Adipocyte (in vitro differentiated cells): ENCODE results near the gene ACCS.

ENCODE experiments used
- DNase-seq: peaks from one replicate; pipeline ENCODE4 v3.0.0-alpha.2; 2015; ENCODE audit warnings: low read depth
- H3K27me3 ChIP-seq: replicated peaks from 2 replicates; pipeline ENCODE4 v1.7.0; 2013; ENCODE audit warnings: mild to moderate bottlenecking, low read length, moderate library complexity; ENCODE audit not compliant: control insufficient read depth, insufficient read depth
- H3K36me3 ChIP-seq: 2 replicates; pipeline ENCODE4 v1.7.0; 2013; ENCODE audit warnings: low read length, mild to moderate bottlenecking, moderate library complexity; ENCODE audit not compliant: control insufficient read depth, insufficient read depth, severe bottlenecking
- H3K4me1 ChIP-seq: 2 replicates; pipeline ENCODE4 v1.7.0; 2013; ENCODE audit warnings: mild to moderate bottlenecking, low read length, moderate library complexity; ENCODE audit not compliant: control insufficient read depth, insufficient read depth
- H3K4me3 ChIP-seq: 2 replicates; pipeline ENCODE4 v1.7.0; 2013; ENCODE audit warnings: mild to moderate bottlenecking, low read length, moderate library complexity
- H3K9ac ChIP-seq: 2 replicates; pipeline ENCODE4 v1.7.0; 2013; ENCODE audit warnings: mild to moderate bottlenecking, low read length, moderate library complexity
- H3K9me3 ChIP-seq: 2 replicates; pipeline ENCODE4 v1.7.0; 2013; ENCODE audit warnings: mild to moderate bottlenecking, low read length, moderate library complexity; ENCODE audit not compliant: control insufficient read depth

Gene ACCS

DNA sequence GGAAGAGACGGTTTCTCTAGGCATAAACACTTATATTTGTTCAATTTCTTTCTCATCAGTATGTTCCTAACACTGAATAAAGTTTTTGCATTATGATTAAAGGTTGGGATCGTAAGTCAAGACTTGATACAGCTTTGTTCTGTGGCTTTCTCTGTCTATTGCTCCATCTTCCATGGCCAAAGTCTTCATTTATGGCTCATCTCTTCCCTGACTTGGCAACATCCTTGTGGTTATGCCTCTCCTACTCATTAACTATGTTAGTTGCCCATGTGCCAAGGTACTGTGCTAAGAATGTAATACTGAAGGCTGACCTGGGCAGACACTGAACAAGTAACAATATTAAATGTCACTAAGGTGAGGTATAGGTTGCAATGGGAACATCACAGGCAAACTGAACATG lies 19.9 kb upstream of the ACCS start:
- DNase-seq: no peak

DNA sequence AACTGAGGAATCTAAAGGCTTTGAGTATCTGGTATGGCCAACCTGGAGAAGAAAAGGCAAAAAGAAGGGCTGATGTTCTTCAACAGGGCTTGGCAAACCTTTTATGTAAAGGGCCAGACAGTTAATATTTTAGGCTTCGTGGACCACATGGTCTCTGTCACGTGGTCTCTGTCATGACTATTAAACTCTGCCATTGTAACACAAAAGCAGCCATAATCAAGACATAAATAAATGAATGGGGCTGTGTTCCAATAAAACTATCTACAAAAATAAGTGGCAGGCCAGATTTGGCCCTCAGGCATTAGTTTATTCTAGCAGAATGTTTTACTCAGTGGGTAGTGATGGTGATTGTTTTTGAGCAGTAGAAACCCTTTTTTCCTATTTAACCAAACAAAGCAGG lies 18.8 kb upstream of the ACCS start:
- no peak overlapping the region for H3K4me3 ChIP-seq
- peaks cover 4% of the 10 kb centered on the region for H3K4me1 ChIP-seq
- no peak overlapping the region for H3K9ac ChIP-seq
- peaks cover 8% of the 10 kb centered on the region for H3K27me3 ChIP-seq
- H3K9me3 ChIP-seq: no peaks in the 10 kb centered on the region
- no peak for DNase-seq
- H3K36me3 ChIP-seq: no peaks in the 10 kb centered on the region

More for the DNA sequence above, 19.9 kb upstream of the ACCS start:
- H3K4me3 ChIP-seq: no peak overlapping the region
- peaks cover 7% of the 10 kb centered on the region for H3K9me3 ChIP-seq
- no peak overlapping the region for H3K9ac ChIP-seq
- H3K36me3 ChIP-seq: no peaks in the 10 kb centered on the region
- no peaks in the 10 kb centered on the region for H3K27me3 ChIP-seq
- H3K4me1 ChIP-seq: peaks cover 4% of the 10 kb centered on the region

DNA sequence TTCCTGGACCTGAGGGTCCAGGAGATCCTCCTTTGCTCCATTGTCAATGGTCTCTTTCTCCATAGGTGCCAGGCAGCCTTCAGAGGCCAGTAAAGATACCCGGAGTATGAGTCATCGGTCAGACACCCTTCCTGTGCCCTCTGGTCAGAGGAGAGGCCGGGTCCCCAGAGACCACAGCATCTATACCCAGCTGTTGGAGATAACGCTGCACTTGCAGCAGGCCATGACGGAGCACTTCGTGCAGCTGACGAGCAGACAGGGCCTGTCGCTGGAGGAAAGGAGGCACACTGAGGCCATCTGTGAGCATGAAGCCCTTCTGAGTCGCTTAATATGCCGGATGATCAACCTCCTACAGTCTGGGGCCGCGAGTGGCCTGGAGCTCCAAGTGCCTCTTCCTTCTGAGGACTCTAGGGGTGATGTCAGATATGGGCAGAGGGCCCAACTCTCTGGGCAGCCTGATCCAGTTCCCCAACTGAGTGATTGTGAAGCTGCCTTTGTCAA lies 18.1 kb upstream of the ACCS start, which contains the start of gene ACCSL:
TSS of gene ACCSL (plus strand) at position 51 of the 501 bp plus-strand sequence. CDS start at position 107, 56 bp downstream.
- Histone ChIP-seq H3K4me1 (peaks cover 4% of the 10 kb centered on the region), H3K36me3 (no peaks in the 10 kb centered on the region), H3K27me3 (peaks cover 12% of the 10 kb centered on the region), H3K9ac (no peak within 1 kb of the TSS), H3K9me3 (no peaks in the 10 kb centered on the region), H3K4me3 (no peak within 1 kb of the TSS)
- no peak for DNase-seq

DNA sequence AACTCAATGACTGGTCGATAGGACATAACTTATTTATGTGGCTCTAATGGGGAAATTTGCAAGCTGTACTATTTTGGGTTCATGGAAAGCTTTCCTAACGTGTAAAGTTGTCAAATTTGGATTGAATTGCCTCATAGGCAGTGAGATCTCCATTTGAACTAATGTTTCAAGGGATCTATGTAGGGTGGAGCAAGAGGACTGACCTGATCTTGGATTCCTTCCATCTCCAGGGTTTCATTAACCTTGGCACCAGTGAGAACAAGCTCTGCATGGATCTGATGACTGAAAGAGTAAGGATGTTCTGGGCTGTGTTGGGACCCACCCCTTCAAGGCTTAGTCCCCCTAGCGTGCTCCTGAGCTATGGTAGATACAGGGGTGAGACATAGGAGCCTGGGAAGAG lies 16.2 kb upstream of the ACCS start:
- no peak overlapping the region for H3K4me3 ChIP-seq
- no peak overlapping the region for H3K9ac ChIP-seq
- H3K27me3 ChIP-seq: peaks cover 13% of the 10 kb centered on the region
- H3K36me3 ChIP-seq: no peaks in the 10 kb centered on the region
- no peaks in the 10 kb centered on the region for H3K9me3 ChIP-seq
- peaks cover 4% of the 10 kb centered on the region for H3K4me1 ChIP-seq
- DNase-seq: no peak

DNA sequence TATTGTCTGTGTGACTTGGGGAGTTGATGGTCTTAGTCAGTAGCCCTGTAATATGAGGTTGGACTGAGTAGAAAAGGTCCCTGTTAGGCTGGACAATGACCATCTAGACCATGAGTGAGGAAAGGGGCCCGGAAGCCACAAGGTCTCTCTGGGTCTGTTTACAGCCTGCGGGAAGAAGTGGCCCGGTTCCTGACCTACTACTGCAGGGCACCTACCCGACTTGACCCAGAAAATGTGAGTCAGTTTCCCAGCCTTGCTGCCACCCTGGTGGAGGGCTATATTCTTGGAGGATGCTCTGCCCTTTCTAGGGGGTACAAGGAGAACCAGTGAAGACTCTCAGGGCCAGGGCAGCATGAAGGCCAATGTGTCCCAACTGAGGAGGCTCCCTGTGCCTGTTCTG lies 14.9 kb upstream of the ACCS start:
- DNase-seq: no peak
- no peaks in the 10 kb centered on the region for H3K36me3 ChIP-seq
- no peak overlapping the region for H3K4me3 ChIP-seq
- H3K9me3 ChIP-seq: no peaks in the 10 kb centered on the region
- H3K4me1 ChIP-seq: peaks cover 4% of the 10 kb centered on the region
- H3K9ac ChIP-seq: no peak overlapping the region
- peaks cover 22% of the 10 kb centered on the region for H3K27me3 ChIP-seq

DNA sequence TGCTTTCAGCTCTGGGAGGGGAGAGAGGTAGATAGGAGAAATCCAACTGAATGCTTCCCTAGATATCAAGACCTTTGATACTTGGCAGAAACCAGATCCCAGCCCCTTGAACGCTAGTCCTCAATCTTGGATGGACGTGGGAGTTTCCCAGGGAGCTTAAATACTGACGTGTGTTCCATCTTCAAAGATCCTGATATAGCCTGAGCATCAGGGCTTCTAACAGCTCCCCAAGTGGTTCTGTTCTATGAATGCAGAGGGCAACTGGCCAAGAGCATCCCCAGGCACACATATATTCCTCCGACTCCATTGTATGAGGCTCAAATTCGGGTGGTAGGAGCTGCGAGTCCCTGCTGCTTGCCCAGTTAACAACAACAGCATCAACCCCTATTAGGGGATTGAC lies 8.7 kb upstream of the ACCS start:
- Histone ChIP-seq H3K4me3 (no peak overlapping the region), H3K9me3 (no peaks in the 10 kb centered on the region), H3K4me1 (no peaks in the 10 kb centered on the region), H3K9ac (no peak overlapping the region), H3K27me3 (peaks cover 21% of the 10 kb centered on the region), H3K36me3 (no peaks in the 10 kb centered on the region)
- DNase-seq: no peak

DNA sequence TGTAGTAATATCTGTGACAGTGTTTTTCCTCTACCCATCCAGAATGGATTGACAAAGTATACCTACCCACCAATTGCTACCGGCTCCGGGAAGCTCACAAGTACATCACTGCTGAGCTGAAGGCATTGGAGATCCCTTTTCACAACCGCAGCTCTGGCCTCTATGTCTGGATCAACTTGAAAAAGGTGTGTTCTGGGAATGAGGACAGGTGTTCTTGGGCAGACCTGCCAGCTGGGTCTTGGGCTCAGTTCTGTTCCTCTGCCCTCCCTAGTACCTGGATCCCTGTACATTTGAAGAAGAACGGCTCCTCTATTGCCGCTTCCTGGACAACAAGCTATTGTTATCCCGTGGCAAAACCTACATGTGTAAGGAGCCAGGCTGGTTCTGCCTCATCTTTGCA lies 7.8 kb upstream of the ACCS start:
- no peak overlapping the region for H3K9ac ChIP-seq
- no peaks in the 10 kb centered on the region for H3K4me1 ChIP-seq
- no peak for DNase-seq
- no peak overlapping the region for H3K4me3 ChIP-seq
- no peaks in the 10 kb centered on the region for H3K9me3 ChIP-seq
- no peaks in the 10 kb centered on the region for H3K36me3 ChIP-seq
- H3K27me3 ChIP-seq: peaks cover 18% of the 10 kb centered on the region

DNA sequence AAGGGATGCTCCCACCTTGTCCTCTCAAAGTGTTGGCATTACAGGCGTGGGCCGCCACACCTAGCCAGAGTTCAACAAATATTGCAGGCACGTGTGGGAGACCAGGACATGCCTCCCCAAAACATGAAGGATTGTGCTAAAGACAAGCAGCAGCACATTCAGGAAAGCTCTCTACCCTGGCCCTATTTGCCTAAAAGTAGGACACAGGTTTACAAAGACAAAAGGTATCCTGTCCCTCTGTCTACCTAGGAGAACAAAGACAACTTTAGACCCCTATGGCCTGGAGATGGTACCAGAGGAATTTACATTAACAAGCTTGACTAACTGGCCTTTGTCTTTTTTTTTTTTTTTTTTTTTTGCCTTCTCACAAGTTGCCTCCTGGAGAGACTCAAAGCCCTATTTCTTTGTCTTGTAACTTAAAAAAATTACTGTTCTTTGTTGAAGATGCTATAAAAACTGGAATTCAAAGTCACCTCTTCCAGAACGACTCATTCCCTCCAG lies 859 bp upstream of the ACCS start:
- peak overlapping the region; percentile 82 for H3K4me3 ChIP-seq
- H3K36me3 ChIP-seq: peaks cover 5% of the 10 kb centered on the region
- H3K27me3 ChIP-seq: no peaks in the 10 kb centered on the region
- DNase-seq: no peak
- no peaks in the 10 kb centered on the region for H3K9me3 ChIP-seq
- peaks cover 6% of the 10 kb centered on the region for H3K4me1 ChIP-seq
- H3K9ac ChIP-seq: peak overlapping the region; percentile 88

DNA sequence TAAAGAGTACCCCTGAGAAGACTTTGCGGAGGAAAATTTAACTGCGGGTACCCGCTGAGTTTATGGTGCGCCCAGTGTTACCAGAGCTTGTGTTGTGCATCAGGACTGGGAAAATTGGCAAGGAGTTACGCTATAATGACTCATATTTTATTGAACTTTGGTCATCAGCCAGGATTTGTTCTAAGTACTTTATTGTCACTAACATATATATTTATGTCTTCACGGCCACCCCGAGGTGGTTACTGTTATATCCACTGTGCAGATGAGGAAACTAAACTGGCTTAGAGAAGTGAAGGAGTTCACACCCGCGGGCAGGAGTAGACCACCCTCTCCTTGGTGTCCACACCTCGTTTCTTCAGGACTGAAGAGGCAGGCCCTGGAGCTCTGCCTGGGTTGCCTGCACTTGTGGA lies 667 bp downstream of the ACCS start:
- peaks cover 6% of the 10 kb centered on the region for H3K4me1 ChIP-seq
- peaks cover 9% of the 10 kb centered on the region for H3K36me3 ChIP-seq
- peak overlapping the region; percentile 82 for H3K4me3 ChIP-seq
- H3K9ac ChIP-seq: peak overlapping the region; percentile 88
- H3K9me3 ChIP-seq: no peaks in the 10 kb centered on the region
- peak; percentile 63 for DNase-seq
- H3K27me3 ChIP-seq: no peaks in the 10 kb centered on the region

DNA sequence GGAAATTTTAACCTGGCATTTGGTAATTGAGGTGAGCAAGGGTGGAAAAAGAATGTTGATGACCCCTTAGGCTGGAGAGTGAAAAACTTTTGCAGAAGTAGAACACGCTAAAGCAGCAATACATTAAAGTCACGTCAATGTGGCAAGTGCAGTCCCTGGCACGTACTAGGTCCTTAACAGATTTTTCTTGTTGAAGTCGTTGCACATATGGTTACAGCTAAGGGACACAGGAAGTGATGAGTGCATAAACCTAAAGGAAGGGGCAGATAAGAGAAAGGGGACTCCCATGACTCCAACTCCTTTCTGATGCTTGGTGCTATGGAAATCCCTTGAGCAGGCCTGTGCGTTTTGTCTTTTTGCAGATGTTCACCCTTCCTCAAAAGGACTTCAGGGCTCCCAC lies 1.2 kb downstream of the ACCS start:
- peaks cover 11% of the 10 kb centered on the region for H3K36me3 ChIP-seq
- H3K4me3 ChIP-seq: peak overlapping the region; percentile 82
- H3K9me3 ChIP-seq: no peaks in the 10 kb centered on the region
- H3K27me3 ChIP-seq: no peaks in the 10 kb centered on the region
- H3K9ac ChIP-seq: peak overlapping the region; percentile 88
- no peak for DNase-seq
- peaks cover 6% of the 10 kb centered on the region for H3K4me1 ChIP-seq

DNA sequence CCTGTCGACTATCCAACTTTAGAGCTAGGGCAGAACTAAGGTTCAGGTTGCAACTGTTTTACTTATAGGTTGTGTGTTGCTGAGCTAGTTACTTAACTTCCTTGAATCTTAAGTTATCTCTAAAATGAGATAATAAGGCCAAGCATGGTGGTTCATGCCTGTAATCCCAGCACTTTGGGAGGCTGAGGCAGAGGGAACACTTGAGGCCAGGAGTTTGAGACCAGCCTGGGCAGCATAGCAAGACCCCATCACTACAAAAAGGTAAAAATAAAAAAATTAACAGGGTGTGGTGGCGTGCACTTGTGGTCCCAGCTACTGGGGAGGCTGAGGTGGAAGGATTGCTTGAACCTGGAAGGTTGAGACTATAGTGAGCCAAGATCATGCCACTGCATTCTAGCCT lies 2.1 kb downstream of the ACCS start:
- DNase-seq: no peak
- Histone ChIP-seq H3K27me3 (no peaks in the 10 kb centered on the region), H3K36me3 (peaks cover 17% of the 10 kb centered on the region), H3K4me3 (no peak overlapping the region), H3K4me1 (peaks cover 6% of the 10 kb centered on the region), H3K9me3 (no peaks in the 10 kb centered on the region), H3K9ac (no peak overlapping the region)

DNA sequence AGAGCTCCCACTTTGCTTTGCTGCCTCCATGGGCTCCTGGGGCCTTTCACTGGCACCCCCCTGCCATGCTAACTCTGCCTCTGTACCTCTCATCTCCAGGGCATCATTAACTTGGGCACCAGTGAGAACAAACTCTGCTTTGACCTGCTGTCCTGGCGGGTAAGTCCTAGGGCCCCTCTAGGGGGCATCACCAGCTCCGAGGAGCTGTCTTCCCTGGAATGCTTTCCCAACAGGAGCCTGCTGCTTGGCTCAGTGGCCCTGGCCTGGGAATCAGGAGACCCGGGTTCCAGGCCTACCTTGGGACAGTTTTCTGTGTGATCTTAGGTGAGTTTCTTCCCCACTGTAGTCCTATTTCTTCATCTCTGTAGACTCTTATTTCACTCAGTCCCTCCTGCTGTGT lies 5.1 kb downstream of the ACCS start:
- peaks cover 33% of the 10 kb centered on the region for H3K36me3 ChIP-seq
- DNase-seq: no peak
- H3K4me3 ChIP-seq: no peak overlapping the region
- H3K27me3 ChIP-seq: no peaks in the 10 kb centered on the region
- peaks cover 6% of the 10 kb centered on the region for H3K4me1 ChIP-seq
- no peak overlapping the region for H3K9ac ChIP-seq
- H3K9me3 ChIP-seq: no peaks in the 10 kb centered on the region
